ENCODE results near the gene KCNK10. TPM values are rescaled to one million over a fixed set of nuclear protein-coding genes. Genes with fewer than 3 reads are reported as not detected.
A peak's percentile ranks its signal among the peaks of the same experiment; 100 is the strongest.

KCNK10 gene
- total and polyA plus RNA-seq, 2 of the 8 experiments (the other 6 are each of a cell fraction or from before 2014, with no cell fraction given), result 0.45 to 0.63 TPM

GRCh38 chr14:88164906-88165534 is 158.0 kb downstream of the KCNK10 start:
- CTCF ChIA-PET (ENCODE audit: partially characterized antibody), result interaction anchor here (0.8 to 2.0 kb wide), 3 partner anchors 10 to 151 kb away, joined by 3 to 6 read pairs (median 4); no protein-coding TSS in a partner anchor
- TF ChIP-seq TAF1 (IDR thresholded peaks at IDR 0.05; ENCODE audit: low read depth, low read length), result no peak
- no peak for TF ChIP-seq KDM5A (IDR thresholded peaks at IDR 0.05; ENCODE audit: low read length)
- TF ChIP-seq SRF (IDR thresholded peaks at IDR 0.05; ENCODE audit: low read depth, low read length), result no peak
- no peak for TF ChIP-seq GABPA (IDR thresholded peaks at IDR 0.05; ENCODE audit: borderline replicate concordance, insufficient read depth, low read length)
- no peak for TF ChIP-seq SIRT6 (IDR thresholded peaks at IDR 0.05; ENCODE audit: low read length)
- no peak for TF ChIP-seq HDAC6 (IDR thresholded peaks at IDR 0.05; ENCODE audit: low read depth, low read length)
- TF ChIP-seq BRCA1 (IDR thresholded peaks at IDR 0.05; ENCODE audit: low read depth, low read length), result no peak
- TF ChIP-seq GTF2F1 (IDR thresholded peaks at IDR 0.05; ENCODE audit: borderline replicate concordance, low read depth, low read length), result no peak
- TF ChIP-seq TAF7 (optimal IDR thresholded peaks at IDR 0.05; ENCODE audit: borderline replicate concordance, low read depth, low read length), result no peak
- TF ChIP-seq CTCF (IDR thresholded peaks at IDR 0.05; ENCODE audit: control extremely low read depth in 1 of 3, insufficient read depth in 1 of 3, low read depth in 1 of 3, low read length in 3 of 3), result no peak
- TF ChIP-seq ZNF274 (IDR thresholded peaks at IDR 0.05; ENCODE audit: borderline replicate concordance, extremely low read depth, low read length), result no peak

More at GRCh38 chr14:88164906-88165534, 158.0 kb downstream of the KCNK10 start:
- 89% methylated on average over 3 of the region's 3 CpGs; no CpG with 5 or more reads in 1 of the 2 experiments for WGBS, 2 experiments (ENCODE audit: extremely low coverage in 1 of 2, insufficient coverage in 1 of 2, insufficient read length in 1 of 2, insufficient replicate concordance in 2 of 2, low coverage in 1 of 2, low lambda C conversion rate in 2 of 2, missing lambda C conversion rate in 1 of 2)
- no peaks in the 10 kb centered on the region for H4K20me1 ChIP-seq (replicated peaks in 1 of 2; ENCODE audit: control insufficient read depth in 1 of 2, insufficient read depth in 2 of 2, low read length in 2 of 2)
- no peak overlapping the region for H3K9ac ChIP-seq (replicated peaks in 1 of 4; ENCODE audit: extremely low read depth in 1 of 4, low read depth in 3 of 4, low read length in 3 of 4)
- no peak overlapping the region for H4K5ac ChIP-seq (ENCODE audit: insufficient read length, low read depth, low read length)
- no peak overlapping the region for H3K4me3 ChIP-seq (ENCODE audit: extremely low read depth in 1 of 4, insufficient read depth in 2 of 4, low read depth in 3 of 4, low read length in 4 of 4)
- no peaks in the 10 kb centered on the region for H3K27me3 ChIP-seq (replicated peaks in 1 of 4; ENCODE audit: control insufficient read depth in 3 of 4, extremely low read depth in 1 of 4, insufficient read depth in 3 of 4, low read length in 3 of 4)
- peak overlapping the region; percentile 3; the same call in 1 of the 2 replicates for H2AFZ ChIP-seq (ENCODE audit: low read length)
- H3K79me1 ChIP-seq (ENCODE audit: low read depth, low read length), result no peaks in the 10 kb centered on the region
- H2BK20ac ChIP-seq (ENCODE audit: low read length), result no peak overlapping the region
- FAIRE-seq (no peak), DNase-seq (ENCODE audit: low read depth in 1 of 2, low spot score in 2 of 2) (no peak)
- no peak overlapping the region for H3K27ac ChIP-seq (ENCODE audit: low read depth, low read length)
- no peaks in the 10 kb centered on the region for H3K36me3 ChIP-seq (ENCODE audit: control insufficient read depth in 2 of 4, insufficient read depth in 4 of 4, low read length in 3 of 4)
- no peak overlapping the region for H3K14ac ChIP-seq (ENCODE audit: insufficient read length)
- no peak overlapping the region for H3K23ac ChIP-seq (ENCODE audit: insufficient read length)
- POLR2A ChIA-PET (ENCODE audit: partially characterized antibody), result no interaction called here
- H3K4me1 ChIP-seq (replicated peaks in 1 of 4; ENCODE audit: control insufficient read depth in 3 of 4, insufficient read depth in 4 of 4, low read length in 3 of 4), result no peaks in the 10 kb centered on the region
- H2BK12ac ChIP-seq (ENCODE audit: low read depth, low read length), result no peak overlapping the region
- no peak overlapping the region for H3K4me2 ChIP-seq (ENCODE audit: insufficient read depth in 1 of 2, low read depth in 2 of 2, low read length in 2 of 2)
- H3K18ac ChIP-seq (ENCODE audit: extremely low read depth, low read length), result no peak overlapping the region
- no peaks in the 10 kb centered on the region for H3K23me2 ChIP-seq (ENCODE audit: low read depth, low read length)
- no peaks in the 10 kb centered on the region for H3K9me3 ChIP-seq (ENCODE audit: insufficient read depth in 2 of 2, low read depth in 1 of 2, low read length in 1 of 2)
- no peaks in the 10 kb centered on the region for H3K79me2 ChIP-seq (ENCODE audit: control insufficient read depth in 1 of 2, insufficient read depth in 2 of 2, low read length in 2 of 2)
- H2BK15ac ChIP-seq (ENCODE audit: low read length), result no peak overlapping the region
- H3K4ac ChIP-seq (replicated peaks; ENCODE audit: insufficient read length, low read depth, low read length), result no peak overlapping the region
- no peak overlapping the region for H3K56ac ChIP-seq (replicated peaks; ENCODE audit: insufficient read length, low read depth, low read length)
- no peak overlapping the region for H2BK5ac ChIP-seq (ENCODE audit: low read depth, low read length)
- H2AK5ac ChIP-seq (ENCODE audit: low read depth, low read length), result no peak overlapping the region
- H2BK120ac ChIP-seq (replicated peaks; ENCODE audit: low read depth, low read length), result no peak overlapping the region
- H4K91ac ChIP-seq (replicated peaks; ENCODE audit: insufficient read length, low read length), result no peak overlapping the region
- no peak overlapping the region for H4K8ac ChIP-seq (ENCODE audit: extremely low read depth, insufficient read depth, low read length)

All from H1 (cell line).